ENCODE measurements around the gene EIF2S2.

Gene EIF2S2

DNA sequence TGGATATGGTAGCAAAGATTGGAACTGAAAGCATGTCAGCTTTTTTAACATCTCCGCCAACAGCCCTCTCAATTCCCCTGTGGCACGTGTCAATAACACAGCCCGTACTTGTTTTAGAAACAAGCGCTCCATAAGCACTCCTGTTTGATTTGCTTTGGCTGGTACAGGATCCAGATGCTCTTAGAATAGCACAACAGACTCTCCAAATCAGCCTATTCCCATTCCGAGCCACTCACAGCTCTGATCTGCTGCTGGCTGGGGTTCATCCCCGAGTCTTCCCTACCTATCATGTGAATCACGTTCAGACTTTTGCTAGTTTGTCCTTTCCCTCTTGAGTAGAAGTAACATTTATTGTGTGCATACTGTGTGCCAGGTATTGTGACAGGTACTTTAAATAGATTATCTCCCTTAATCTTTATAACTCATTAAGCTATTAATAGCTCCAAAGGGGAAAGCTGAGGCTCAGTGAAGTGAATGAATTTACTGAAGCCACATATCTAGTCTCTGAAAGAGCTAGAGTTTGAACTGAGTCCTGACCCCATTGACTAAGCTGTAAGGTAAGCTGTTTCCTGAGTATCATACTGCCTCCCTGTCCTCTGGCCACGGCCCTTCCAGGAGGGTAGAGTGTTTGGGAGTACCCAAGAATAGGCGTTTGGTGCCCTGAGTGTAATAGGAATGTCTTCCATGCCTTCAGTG is 71.6 kb downstream of the EIF2S2 start:
- Histone ChIP-seq H3K36me3 (ENCODE audit: control insufficient read depth in 5 of 5, insufficient read depth in 5 of 5, low read length in 5 of 5) (no peaks in the 10 kb centered on the region), H3K27ac (ENCODE audit: low read depth, low read length) (no peak overlapping the region), H3K9ac (ENCODE audit: low read length in 5 of 5) (no peak overlapping the region), H3K9me3 (ENCODE audit: control insufficient read depth in 5 of 5, low read length in 5 of 5) (no peaks in the 10 kb centered on the region), H3K4me1 (ENCODE audit: control insufficient read depth in 5 of 5, insufficient read depth in 5 of 5, low read length in 5 of 5) (peaks cover 0 to 38% (median 23%) of the 10 kb centered on the region in 5 donors), H3K4me3 (ENCODE audit: low read depth in 1 of 5, low read length in 5 of 5) (no peak overlapping the region), H3K27me3 (ENCODE audit: control insufficient read depth in 5 of 5, insufficient read depth in 4 of 5, low read length in 5 of 5) (no peaks in the 10 kb centered on the region)

Measured in subcutaneous abdominal adipose tissue (tissue), 5 donors.